ENCODE measurements around the gene PSMD3.

PSMD3 gene

DNA sequence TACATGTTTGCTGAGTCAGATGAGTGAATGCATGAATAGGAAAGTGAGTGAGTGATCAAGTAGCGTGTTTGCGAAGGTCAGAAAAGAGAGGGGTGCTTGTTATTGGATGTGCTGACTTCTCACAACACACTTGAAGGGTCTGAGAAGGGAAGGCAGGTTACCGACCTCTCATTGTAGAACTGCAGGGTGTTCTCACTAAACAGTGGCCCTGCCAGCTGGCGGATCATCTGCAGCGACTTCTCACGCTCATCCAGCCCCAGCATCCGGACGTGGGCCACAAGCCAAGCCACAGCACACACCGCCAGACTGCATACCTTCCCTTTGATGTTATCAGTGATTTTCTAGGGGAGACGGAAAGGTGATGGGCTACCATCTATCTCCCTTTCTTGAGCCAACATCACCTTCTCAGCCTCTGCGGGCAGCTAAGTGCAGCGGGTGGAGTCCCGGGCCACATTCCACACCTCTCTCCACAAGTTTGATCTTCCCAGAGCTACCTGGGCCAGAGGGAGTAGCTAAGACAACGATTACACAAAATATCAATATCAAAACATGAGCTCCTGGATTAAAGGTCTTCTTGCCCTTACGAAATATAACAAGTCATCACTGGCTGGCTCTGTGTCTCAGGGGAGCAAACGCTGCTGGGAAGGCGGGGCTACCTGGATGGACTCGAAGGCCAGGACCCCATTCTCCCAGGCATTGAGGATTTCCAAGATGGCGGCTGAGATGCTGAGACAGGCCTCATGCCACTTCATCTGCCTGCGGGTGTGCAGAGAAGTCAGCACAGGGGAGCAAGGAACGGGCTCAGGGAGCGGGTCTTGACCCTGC lies 45.6 kb downstream of the PSMD3 start:
- Histone ChIP-seq H3K36me3 (ENCODE audit: control insufficient read depth in 5 of 5, insufficient read depth in 5 of 5, low read length in 5 of 5) (peaks cover 5 to 82% (median 72%) of the 10 kb centered on the region in 5 donors), H3K9me3 (ENCODE audit: control insufficient read depth in 5 of 5, low read length in 5 of 5) (no peaks in the 10 kb centered on the region), H3K27me3 (ENCODE audit: control insufficient read depth in 5 of 5, insufficient read depth in 4 of 5, low read length in 5 of 5) (no peaks in the 10 kb centered on the region), H3K9ac (ENCODE audit: low read length in 5 of 5) (no peak overlapping the region), H3K4me3 (ENCODE audit: low read depth in 1 of 5, low read length in 5 of 5) (no peak overlapping the region), H3K27ac (ENCODE audit: low read depth, low read length) (no peak overlapping the region), H3K4me1 (ENCODE audit: control insufficient read depth in 5 of 5, insufficient read depth in 5 of 5, low read length in 5 of 5) (peaks cover 0 to 35% (median 12%) of the 10 kb centered on the region in 5 donors)

DNA sequence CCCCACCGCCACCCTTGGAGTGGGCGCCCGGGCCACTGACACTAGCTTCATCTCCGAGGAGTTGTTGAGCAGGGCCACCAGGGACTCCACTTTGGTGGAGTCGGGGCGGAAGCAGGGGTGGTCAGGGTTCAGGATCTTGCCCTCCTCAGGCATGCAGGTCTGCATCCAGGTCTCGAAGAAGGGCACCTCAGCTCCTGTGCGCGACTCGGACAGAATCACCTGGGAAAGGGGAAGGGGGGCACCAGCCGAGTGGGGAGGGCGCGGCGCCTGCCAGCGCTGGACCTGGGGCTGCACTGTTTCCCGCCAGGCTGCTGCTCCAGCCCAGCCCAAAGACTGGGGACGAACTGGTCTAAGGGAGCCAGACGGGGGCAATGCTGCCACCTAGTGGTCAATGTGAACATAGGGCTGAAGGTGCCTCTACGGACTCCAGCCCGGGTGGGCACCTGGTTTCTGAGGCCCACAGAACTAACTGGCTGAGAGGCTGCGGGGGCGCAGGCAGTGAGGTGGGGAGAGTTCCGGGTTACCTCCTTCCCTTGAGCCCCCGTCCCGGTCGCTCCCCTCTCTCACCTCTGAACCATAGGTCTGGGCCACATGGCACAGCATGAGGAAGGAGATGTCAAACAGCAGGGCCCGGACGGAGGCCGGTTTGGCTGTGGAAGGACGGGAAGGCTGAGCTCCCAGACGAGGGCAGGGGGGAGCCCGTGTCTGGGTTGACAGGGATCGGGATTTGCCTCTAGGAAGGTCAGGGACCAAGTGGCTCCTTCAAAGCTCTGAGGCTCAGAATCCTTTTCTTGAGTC lies 46.4 kb downstream of the PSMD3 start:
- Histone ChIP-seq H3K36me3 (ENCODE audit: control insufficient read depth in 5 of 5, insufficient read depth in 5 of 5, low read length in 5 of 5) (peaks cover 5 to 82% (median 72%) of the 10 kb centered on the region in 5 donors), H3K27ac (ENCODE audit: low read depth, low read length) (no peak overlapping the region), H3K27me3 (ENCODE audit: control insufficient read depth in 5 of 5, insufficient read depth in 4 of 5, low read length in 5 of 5) (no peaks in the 10 kb centered on the region), H3K4me3 (ENCODE audit: low read depth in 1 of 5, low read length in 5 of 5) (no peak overlapping the region), H3K4me1 (ENCODE audit: control insufficient read depth in 5 of 5, insufficient read depth in 5 of 5, low read length in 5 of 5) (peaks cover 0 to 27% (median 13%) of the 10 kb centered on the region in 5 donors), H3K9ac (ENCODE audit: low read length in 5 of 5) (no peak overlapping the region), H3K9me3 (ENCODE audit: control insufficient read depth in 5 of 5, low read length in 5 of 5) (no peaks in the 10 kb centered on the region)

DNA sequence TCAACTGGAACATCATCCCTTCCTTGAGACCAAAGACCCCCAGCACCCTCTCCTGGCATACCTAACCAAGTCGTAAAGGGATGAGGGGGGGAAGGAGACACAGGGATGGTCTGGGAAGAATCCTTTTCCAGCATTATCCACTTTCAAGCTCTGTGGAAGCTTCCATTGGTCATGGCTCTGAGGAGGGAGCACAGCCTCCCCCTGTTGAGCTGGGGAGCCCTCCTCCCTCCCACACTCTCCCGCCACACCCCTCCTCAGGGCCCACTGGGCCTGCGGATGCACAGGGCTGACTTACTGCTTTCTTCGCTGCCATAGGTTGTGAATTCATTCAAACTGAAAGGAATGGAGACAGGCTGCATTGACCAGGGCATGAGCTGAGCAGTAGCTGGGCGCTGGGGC lies 47.0 kb downstream of the PSMD3 start:
- Histone ChIP-seq H3K9me3 (ENCODE audit: control insufficient read depth in 5 of 5, low read length in 5 of 5) (no peaks in the 10 kb centered on the region), H3K27ac (ENCODE audit: low read depth, low read length) (no peak overlapping the region), H3K36me3 (ENCODE audit: control insufficient read depth in 5 of 5, insufficient read depth in 5 of 5, low read length in 5 of 5) (peaks cover 5 to 82% (median 72%) of the 10 kb centered on the region in 5 donors), H3K9ac (ENCODE audit: low read length in 5 of 5) (no peak overlapping the region), H3K4me1 (ENCODE audit: control insufficient read depth in 5 of 5, insufficient read depth in 5 of 5, low read length in 5 of 5) (peaks cover 0 to 21% (median 13%) of the 10 kb centered on the region in 5 donors), H3K4me3 (ENCODE audit: low read depth in 1 of 5, low read length in 5 of 5) (no peak overlapping the region), H3K27me3 (ENCODE audit: control insufficient read depth in 5 of 5, insufficient read depth in 4 of 5, low read length in 5 of 5) (no peaks in the 10 kb centered on the region)

DNA sequence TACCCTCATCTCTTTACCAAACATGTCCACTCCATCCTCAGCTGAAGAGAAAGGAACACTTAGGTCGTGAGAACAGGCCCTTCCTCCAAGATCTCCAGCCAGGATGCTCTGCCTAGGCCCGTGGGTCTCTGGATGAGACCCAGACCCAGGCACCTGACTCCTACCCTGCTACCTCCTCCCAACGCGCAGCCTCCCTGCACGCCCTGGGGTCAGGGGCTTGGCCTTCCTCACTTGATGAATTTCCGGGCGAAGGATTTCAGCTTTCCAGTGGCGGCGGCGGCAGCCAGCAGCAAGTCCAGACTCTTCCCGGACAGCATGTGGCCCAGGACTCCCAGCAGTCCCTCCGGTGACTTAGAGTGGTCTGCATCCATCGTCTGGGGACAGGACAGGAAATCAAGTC lies 48.0 kb downstream of the PSMD3 start:
- H3K36me3 ChIP-seq (ENCODE audit: control insufficient read depth in 5 of 5, insufficient read depth in 5 of 5, low read length in 5 of 5) = peaks cover 5 to 84% (median 73%) of the 10 kb centered on the region in 5 donors
- H3K27me3 ChIP-seq (ENCODE audit: control insufficient read depth in 5 of 5, insufficient read depth in 4 of 5, low read length in 5 of 5) = no peaks in the 10 kb centered on the region
- H3K9me3 ChIP-seq (ENCODE audit: control insufficient read depth in 5 of 5, low read length in 5 of 5) = no peaks in the 10 kb centered on the region
- peaks cover 0 to 13% (median 10%) of the 10 kb centered on the region in 5 donors for H3K4me1 ChIP-seq (ENCODE audit: control insufficient read depth in 5 of 5, insufficient read depth in 5 of 5, low read length in 5 of 5)
- no peak overlapping the region for H3K4me3 ChIP-seq (ENCODE audit: low read depth in 1 of 5, low read length in 5 of 5)
- H3K9ac ChIP-seq (ENCODE audit: low read length in 5 of 5) = no peak overlapping the region
- no peak overlapping the region for H3K27ac ChIP-seq (ENCODE audit: low read depth, low read length)

DNA sequence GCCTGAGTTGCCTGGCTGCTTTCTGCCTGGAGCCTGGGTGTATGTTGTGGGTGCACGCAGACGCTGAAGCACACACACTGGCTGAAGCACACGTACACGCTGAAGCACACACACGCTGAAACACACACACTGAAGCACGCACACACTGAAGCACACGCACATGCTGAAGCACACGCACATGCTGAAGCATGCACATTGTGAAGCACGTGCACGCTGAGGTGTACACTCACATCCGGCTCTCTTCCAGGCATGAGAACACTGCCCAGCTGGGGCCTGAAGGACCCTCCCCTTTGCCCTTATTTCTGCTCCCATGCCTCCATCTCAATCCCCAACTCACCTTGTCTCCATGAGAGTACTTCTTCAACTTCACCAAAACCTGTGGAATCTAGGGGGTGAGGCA lies 51.1 kb downstream of the PSMD3 start:
- no peaks in the 10 kb centered on the region for H3K27me3 ChIP-seq (ENCODE audit: control insufficient read depth in 5 of 5, insufficient read depth in 4 of 5, low read length in 5 of 5)
- peaks cover 0 to 84% (median 76%) of the 10 kb centered on the region in 5 donors for H3K36me3 ChIP-seq (ENCODE audit: control insufficient read depth in 5 of 5, insufficient read depth in 5 of 5, low read length in 5 of 5)
- no peak overlapping the region for H3K9ac ChIP-seq (ENCODE audit: low read length in 5 of 5)
- H3K4me1 ChIP-seq (ENCODE audit: control insufficient read depth in 5 of 5, insufficient read depth in 5 of 5, low read length in 5 of 5) = peaks cover 0 to 11% (median 8%) of the 10 kb centered on the region in 5 donors
- no peak overlapping the region for H3K4me3 ChIP-seq (ENCODE audit: low read depth in 1 of 5, low read length in 5 of 5)
- H3K27ac ChIP-seq (ENCODE audit: low read depth, low read length) = no peak overlapping the region
- no peaks in the 10 kb centered on the region for H3K9me3 ChIP-seq (ENCODE audit: control insufficient read depth in 5 of 5, low read length in 5 of 5)

DNA sequence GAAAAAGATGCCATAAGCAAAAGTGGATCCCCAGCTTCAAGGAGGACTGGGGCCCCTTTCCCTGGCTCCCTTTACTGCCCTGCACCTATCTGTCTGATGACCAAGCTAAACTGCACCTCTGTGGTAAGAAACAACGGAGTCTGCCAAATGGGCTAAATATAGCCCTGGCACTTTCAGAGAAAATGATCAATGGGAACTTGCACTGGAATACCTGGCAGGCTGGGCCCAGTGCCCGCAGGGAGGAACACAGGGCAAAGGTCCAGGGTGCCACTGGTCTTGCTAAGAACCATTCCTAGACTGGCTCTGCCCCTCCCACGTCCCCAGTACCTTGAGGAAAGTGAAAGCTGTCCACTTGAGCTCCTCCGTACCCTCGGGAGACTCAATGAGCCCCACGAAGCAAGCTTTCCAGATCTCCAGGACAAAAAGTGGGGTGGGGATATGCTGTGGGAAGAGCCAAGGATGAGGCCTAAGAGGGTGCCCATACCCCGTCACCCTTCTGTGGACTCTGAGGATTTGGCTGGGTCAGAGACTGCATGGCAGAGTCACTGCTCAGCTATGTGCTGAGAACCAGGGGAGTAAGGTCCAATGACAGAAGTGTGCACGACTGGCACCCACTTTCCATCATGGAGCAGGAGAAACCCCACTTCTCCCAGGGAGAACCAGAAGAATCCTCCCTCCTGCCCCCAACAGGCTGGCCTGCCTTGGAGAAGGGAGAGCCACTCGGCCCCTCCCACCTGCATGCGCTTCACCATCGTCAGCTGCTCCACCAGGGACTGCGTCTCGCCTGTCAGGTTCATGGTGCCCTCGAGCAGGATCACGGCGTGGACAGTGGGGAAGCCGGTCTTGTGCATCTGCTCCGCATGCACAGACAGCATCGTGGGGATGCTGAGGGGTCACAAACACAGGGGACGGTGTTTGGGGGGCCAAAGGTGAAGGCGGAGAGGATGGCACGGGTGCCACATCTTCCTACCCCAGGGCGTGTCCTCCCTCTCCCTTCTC lies 52.0 kb downstream of the PSMD3 start:
- Histone ChIP-seq H3K27me3 (ENCODE audit: control insufficient read depth in 5 of 5, insufficient read depth in 4 of 5, low read length in 5 of 5) (no peaks in the 10 kb centered on the region), H3K9ac (ENCODE audit: low read length in 5 of 5) (no peak overlapping the region), H3K4me3 (ENCODE audit: low read depth in 1 of 5, low read length in 5 of 5) (no peak overlapping the region), H3K9me3 (ENCODE audit: control insufficient read depth in 5 of 5, low read length in 5 of 5) (no peaks in the 10 kb centered on the region), H3K27ac (ENCODE audit: low read depth, low read length) (no peak overlapping the region), H3K36me3 (ENCODE audit: control insufficient read depth in 5 of 5, insufficient read depth in 5 of 5, low read length in 5 of 5) (peaks cover 0 to 80% (median 74%) of the 10 kb centered on the region in 5 donors), H3K4me1 (ENCODE audit: control insufficient read depth in 5 of 5, insufficient read depth in 5 of 5, low read length in 5 of 5) (peaks cover 0 to 9% (median 5%) of the 10 kb centered on the region in 5 donors)

DNA sequence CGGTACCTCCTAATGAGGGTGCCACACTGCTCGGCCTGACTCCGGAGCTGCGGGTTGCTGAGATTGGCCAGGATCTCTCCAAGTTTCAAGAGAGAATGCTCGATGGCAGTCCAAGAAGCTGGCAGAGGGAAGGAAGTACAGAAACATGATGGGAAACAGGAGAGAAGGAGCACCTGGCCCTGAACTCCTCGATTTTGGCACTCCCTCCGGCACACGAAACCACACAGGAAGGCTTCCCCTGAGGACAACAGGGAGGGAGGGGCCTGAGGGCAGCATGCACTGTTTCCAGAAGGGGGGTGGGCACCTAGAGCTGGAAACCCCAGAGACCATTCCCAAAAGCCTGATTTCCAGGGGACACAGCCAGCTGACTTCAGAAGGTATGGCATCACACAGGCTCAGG lies 52.7 kb downstream of the PSMD3 start:
- H3K9ac ChIP-seq (ENCODE audit: low read length in 5 of 5) = peak overlapping the region in 1 of 5 donors; percentile 20
- no peak overlapping the region for H3K27ac ChIP-seq (ENCODE audit: low read depth, low read length)
- no peak overlapping the region for H3K4me3 ChIP-seq (ENCODE audit: low read depth in 1 of 5, low read length in 5 of 5)
- H3K4me1 ChIP-seq (ENCODE audit: control insufficient read depth in 5 of 5, insufficient read depth in 5 of 5, low read length in 5 of 5) = peaks cover 0 to 9% (median 5%) of the 10 kb centered on the region in 5 donors
- no peaks in the 10 kb centered on the region for H3K9me3 ChIP-seq (ENCODE audit: control insufficient read depth in 5 of 5, low read length in 5 of 5)
- H3K36me3 ChIP-seq (ENCODE audit: control insufficient read depth in 5 of 5, insufficient read depth in 5 of 5, low read length in 5 of 5) = peaks cover 0 to 75% (median 69%) of the 10 kb centered on the region in 5 donors
- H3K27me3 ChIP-seq (ENCODE audit: control insufficient read depth in 5 of 5, insufficient read depth in 4 of 5, low read length in 5 of 5) = no peaks in the 10 kb centered on the region

DNA sequence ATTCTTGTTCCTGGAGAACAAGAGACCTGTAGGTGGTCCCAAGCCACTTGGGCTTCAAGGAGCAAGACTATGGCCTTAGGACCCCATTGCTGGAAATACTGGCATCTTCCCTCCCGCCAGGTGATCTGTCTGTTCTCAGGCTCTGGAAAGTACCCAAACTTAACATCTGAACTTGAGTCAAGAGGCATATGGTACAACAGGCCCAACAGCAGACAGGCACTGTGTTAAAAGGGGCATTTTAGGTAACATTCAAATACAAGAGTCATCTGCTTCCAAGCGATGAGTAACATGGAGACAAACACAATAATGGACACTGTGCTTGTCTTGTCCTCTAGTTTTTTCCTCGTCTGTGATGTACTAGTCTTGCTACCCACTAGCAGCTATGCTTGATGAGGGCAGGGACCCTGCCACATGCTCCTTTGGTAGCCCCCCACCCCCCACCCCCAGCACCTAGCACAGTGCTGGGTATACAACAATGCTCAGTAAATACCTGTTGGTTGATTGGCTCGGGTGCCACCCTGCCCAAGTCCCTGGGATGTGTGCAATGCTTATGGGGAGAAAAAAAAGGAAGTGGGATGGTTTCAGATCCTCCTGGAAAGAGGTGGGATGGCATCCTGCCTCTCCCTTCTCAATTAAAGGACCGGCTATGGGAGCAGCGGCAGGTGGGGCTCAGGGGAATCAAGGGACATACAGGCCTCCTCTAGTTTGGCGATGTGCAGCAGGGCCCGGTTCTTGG lies 54.0 kb downstream of the PSMD3 start:
- Histone ChIP-seq H3K9me3 (ENCODE audit: control insufficient read depth in 5 of 5, low read length in 5 of 5) (no peaks in the 10 kb centered on the region), H3K27me3 (ENCODE audit: control insufficient read depth in 5 of 5, insufficient read depth in 4 of 5, low read length in 5 of 5) (no peaks in the 10 kb centered on the region), H3K4me3 (ENCODE audit: low read depth in 1 of 5, low read length in 5 of 5) (no peak overlapping the region), H3K9ac (ENCODE audit: low read length in 5 of 5) (peak overlapping the region in 1 of 5 donors; percentile 26), H3K36me3 (ENCODE audit: control insufficient read depth in 5 of 5, insufficient read depth in 5 of 5, low read length in 5 of 5) (peaks cover 0 to 62% (median 57%) of the 10 kb centered on the region in 5 donors), H3K27ac (ENCODE audit: low read depth, low read length) (no peak overlapping the region), H3K4me1 (ENCODE audit: control insufficient read depth in 5 of 5, insufficient read depth in 5 of 5, low read length in 5 of 5) (peaks cover 2 to 18% (median 10%) of the 10 kb centered on the region in 5 donors)

DNA sequence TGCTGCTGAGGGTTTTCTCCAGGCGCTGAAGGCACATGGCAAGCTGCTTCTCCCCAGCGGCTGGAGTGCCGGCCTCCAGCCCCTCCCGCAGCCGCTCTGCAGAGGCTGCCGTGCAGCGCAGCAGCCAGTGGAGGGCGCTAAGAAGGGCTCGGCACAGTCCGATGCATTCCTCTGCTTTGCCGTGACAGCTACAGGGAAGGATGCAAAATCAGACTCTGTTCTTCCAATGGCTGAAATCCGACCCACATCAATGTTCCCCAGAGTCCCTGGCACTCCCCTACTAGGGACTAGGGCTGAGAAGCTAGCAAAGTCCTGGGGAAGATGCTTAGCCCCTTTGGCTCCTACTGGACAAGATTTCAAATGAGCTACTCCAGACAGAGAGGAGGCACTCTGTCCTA lies 54.6 kb downstream of the PSMD3 start:
- Histone ChIP-seq H3K4me1 (ENCODE audit: control insufficient read depth in 5 of 5, insufficient read depth in 5 of 5, low read length in 5 of 5) (peaks cover 2 to 18% (median 10%) of the 10 kb centered on the region in 5 donors), H3K27me3 (ENCODE audit: control insufficient read depth in 5 of 5, insufficient read depth in 4 of 5, low read length in 5 of 5) (no peaks in the 10 kb centered on the region), H3K4me3 (ENCODE audit: low read depth in 1 of 5, low read length in 5 of 5) (no peak overlapping the region), H3K9me3 (ENCODE audit: control insufficient read depth in 5 of 5, low read length in 5 of 5) (no peaks in the 10 kb centered on the region), H3K9ac (ENCODE audit: low read length in 5 of 5) (peak overlapping the region in 1 of 5 donors; percentile 26), H3K36me3 (ENCODE audit: control insufficient read depth in 5 of 5, insufficient read depth in 5 of 5, low read length in 5 of 5) (peaks cover 0 to 56% (median 52%) of the 10 kb centered on the region in 5 donors), H3K27ac (ENCODE audit: low read depth, low read length) (no peak overlapping the region)

Data from subcutaneous abdominal adipose tissue (tissue), 5 donors.